Activated naive CD4-positive, alpha-beta T cell treated with anti-CD3 and anti-CD28 coated beads, Interleukin-2, amount 50 U/mL, for 72 hours (primary cell): ENCODE data around the gene CYSLTR2. TPM values are rescaled to one million over a fixed set of nuclear protein-coding genes. Genes with fewer than 3 reads are reported as not detected.

Experiments
- ATAC-seq, 2 donors: fragments of 150-1000 bp; cut with Tn5 transposase; 2 replicates each; pipeline ENCODE4 v1.10.0; 2021; ENCODE audit warnings: mild to moderate bottlenecking in 2 of 2, moderate library complexity in 2 of 2
- DNase-seq, 2 donors: peaks; one replicate each; pipeline ENCODE4 v3.0.0; 2021 to 2022; ENCODE audit warnings: low spot score in 2 of 2
- H3K27ac Mint-ChIP-seq, 2 donors: one replicate each; pipeline ENCODE4 v1.8.0; 2022; ENCODE audit warnings: mild to moderate bottlenecking in 2 of 2, mixed read lengths in 2 of 2
- H3K36me3 Mint-ChIP-seq, 2 donors: one replicate each; pipeline ENCODE4 v1.8.0; 2022; ENCODE audit warnings: mixed read lengths in 2 of 2
- H3K9me3 Mint-ChIP-seq, 2 donors: one replicate each; pipeline ENCODE4 v1.8.0; 2022; ENCODE audit warnings: mixed read lengths in 2 of 2
- total RNA-seq, 2 donors: library from RNA; stranded (reverse); gene quantifications; one replicate each; pipeline ENCODE4 v1.2.3, GENCODE V29; 2022

Gene CYSLTR2
- total RNA-seq, 2 donors from 2014 or later: 3.0 to 3.2 TPM

- Mint-ChIP-seq H3K27ac (no peak overlapping the region), H3K36me3 (peaks cover 31 to 35% of the 10 kb centered on the region in 2 donors), H3K9me3 (peaks cover 25 to 28% of the 10 kb centered on the region in 2 donors)
- peak in 1 of 2 donors; percentile 33 for ATAC-seq
- DNase-seq: no peak
Observed at GRCh38 chr13:48710160-48710559, 56.4 kb downstream of the CYSLTR2 start.

GRCh38 chr13:48712141-48712540, 58.4 kb downstream of the CYSLTR2 start:
- peaks cover 28 to 35% of the 10 kb centered on the region in 2 donors for H3K9me3 Mint-ChIP-seq
- peaks cover 37 to 38% of the 10 kb centered on the region in 2 donors for H3K36me3 Mint-ChIP-seq
- ATAC-seq: no peak
- no peak for DNase-seq
- no peak overlapping the region for H3K27ac Mint-ChIP-seq

GRCh38 chr13:48715977-48716376, 62.2 kb downstream of the CYSLTR2 start:
- ATAC-seq (no peak), DNase-seq (no peak)
- Mint-ChIP-seq H3K36me3 (peaks cover 17 to 27% of the 10 kb centered on the region in 2 donors), H3K27ac (no peak overlapping the region), H3K9me3 (peaks cover 19 to 32% of the 10 kb centered on the region in 2 donors)

GRCh38 chr13:48720621-48721020, 66.9 kb downstream of the CYSLTR2 start:
- ATAC-seq (no peak), DNase-seq (no peak)
- Mint-ChIP-seq H3K27ac (no peak overlapping the region), H3K9me3 (peaks cover 14 to 18% of the 10 kb centered on the region in 2 donors), H3K36me3 (peaks cover 7 to 15% of the 10 kb centered on the region in 2 donors)

- Mint-ChIP-seq H3K36me3 (peaks cover 2% of the 10 kb centered on the region in 2 donors), H3K27ac (no peak overlapping the region), H3K9me3 (peaks cover 2 to 5% of the 10 kb centered on the region in 2 donors)
- no peak for ATAC-seq
- DNase-seq: no peak
Observed at GRCh38 chr13:48723168-48723567, 69.4 kb downstream of the CYSLTR2 start.

- no peak for ATAC-seq
Observed at GRCh38 chr13:48725271-48725670, 71.5 kb downstream of the CYSLTR2 start.

GRCh38 chr13:48726711-48727110, 73.0 kb downstream of the CYSLTR2 start:
- H3K36me3 Mint-ChIP-seq: no peaks in the 10 kb centered on the region
- H3K9me3 Mint-ChIP-seq: peaks cover 4 to 5% of the 10 kb centered on the region in 2 donors
- H3K27ac Mint-ChIP-seq: no peak overlapping the region
- no peak for ATAC-seq
- no peak for DNase-seq

More at GRCh38 chr13:48725271-48725670, 71.5 kb downstream of the CYSLTR2 start:
- Mint-ChIP-seq H3K27ac (no peak overlapping the region), H3K36me3 (no peaks in the 10 kb centered on the region), H3K9me3 (peaks cover 4 to 5% of the 10 kb centered on the region in 2 donors)
- DNase-seq: no peak

- Mint-ChIP-seq H3K36me3 (no peaks in the 10 kb centered on the region), H3K9me3 (peaks cover 4 to 5% of the 10 kb centered on the region in 2 donors), H3K27ac (no peak overlapping the region)
- DNase-seq (no peak), ATAC-seq (no peak)
Observed at GRCh38 chr13:48727241-48728011, 73.7 kb downstream of the CYSLTR2 start.

- no peaks in the 10 kb centered on the region for H3K36me3 Mint-ChIP-seq
- DNase-seq (no peak), ATAC-seq (no peak)
- H3K27ac Mint-ChIP-seq: no peak overlapping the region
- peaks cover 4 to 5% of the 10 kb centered on the region in 2 donors for H3K9me3 Mint-ChIP-seq
Observed at GRCh38 chr13:48728226-48728625, 74.5 kb downstream of the CYSLTR2 start.

GRCh38 chr13:48728876-48729275, 75.1 kb downstream of the CYSLTR2 start:
- DNase-seq: no peak
- ATAC-seq: no peak
- Mint-ChIP-seq H3K27ac (peak overlapping the region in 1 of 2 donors; percentile 32), H3K9me3 (peaks cover 4 to 5% of the 10 kb centered on the region in 2 donors), H3K36me3 (no peaks in the 10 kb centered on the region)

- no peak for ATAC-seq
- Mint-ChIP-seq H3K36me3 (no peaks in the 10 kb centered on the region), H3K9me3 (peaks cover 4 to 5% of the 10 kb centered on the region in 2 donors), H3K27ac (peak overlapping the region in 1 of 2 donors; percentile 51)
- DNase-seq: no peak
Observed at GRCh38 chr13:48729856-48730255, 76.1 kb downstream of the CYSLTR2 start.

GRCh38 chr13:48731001-48731658, 77.4 kb downstream of the CYSLTR2 start:
- DNase-seq (no peak), ATAC-seq (peak; percentile 79 to 95)
- H3K9me3 Mint-ChIP-seq: peaks cover 0 to 5% of the 10 kb centered on the region in 2 donors
- H3K36me3 Mint-ChIP-seq: no peaks in the 10 kb centered on the region
- H3K27ac Mint-ChIP-seq: no peak overlapping the region

GRCh38 chr13:48731957-48732569, 78.3 kb downstream of the CYSLTR2 start:
- Mint-ChIP-seq H3K9me3 (peaks cover 0 to 5% of the 10 kb centered on the region in 2 donors), H3K36me3 (no peaks in the 10 kb centered on the region), H3K27ac (no peak overlapping the region)
- peak in 1 of 2 donors; percentile 60 for DNase-seq
- peak; percentile 64 to 70 for ATAC-seq

- DNase-seq: no peak
Observed at GRCh38 chr13:48733739-48734335, 80.1 kb downstream of the CYSLTR2 start.

GRCh38 chr13:48735571-48735970, 81.8 kb downstream of the CYSLTR2 start:
- H3K27ac Mint-ChIP-seq: no peak overlapping the region
- no peak for DNase-seq
- ATAC-seq: no peak
- peaks cover 0 to 2% of the 10 kb centered on the region in 2 donors for H3K9me3 Mint-ChIP-seq
- no peaks in the 10 kb centered on the region for H3K36me3 Mint-ChIP-seq

More at GRCh38 chr13:48733739-48734335, 80.1 kb downstream of the CYSLTR2 start:
- Mint-ChIP-seq H3K27ac (peak overlapping the region in 1 of 2 donors; percentile 16), H3K36me3 (no peaks in the 10 kb centered on the region), H3K9me3 (peaks cover 0 to 1% of the 10 kb centered on the region in 2 donors)
- ATAC-seq: no peak

- Mint-ChIP-seq H3K9me3 (peaks cover 0 to 7% of the 10 kb centered on the region in 2 donors), H3K27ac (no peak overlapping the region), H3K36me3 (no peaks in the 10 kb centered on the region)
- no peak for ATAC-seq
- DNase-seq: no peak
Observed at GRCh38 chr13:48737689-48738088, 84.0 kb downstream of the CYSLTR2 start.

- DNase-seq (no peak), ATAC-seq (no peak)
- peaks cover 0 to 7% of the 10 kb centered on the region in 2 donors for H3K9me3 Mint-ChIP-seq
Observed at GRCh38 chr13:48738311-48738710, 84.6 kb downstream of the CYSLTR2 start.

More at GRCh38 chr13:48738311-48738710, 84.6 kb downstream of the CYSLTR2 start:
- no peak overlapping the region for H3K27ac Mint-ChIP-seq
- H3K36me3 Mint-ChIP-seq: no peaks in the 10 kb centered on the region
